ENCODE measurements around the gene GNL2. TPM values are rescaled to one million over a fixed set of nuclear protein-coding genes. Genes with fewer than 3 reads are reported as not detected.
A peak's percentile ranks its signal among the peaks of the same experiment; 100 is the strongest.
"Not testable (repeated sequence)": the region's sequence is repeated elsewhere in the genome, so short reads cannot be mapped to it uniquely, and the experiment has no call there.

GNL2 gene
- total RNA-seq, 2 experiments from 2014 or later = 50.6 to 52.8 TPM

DNA sequence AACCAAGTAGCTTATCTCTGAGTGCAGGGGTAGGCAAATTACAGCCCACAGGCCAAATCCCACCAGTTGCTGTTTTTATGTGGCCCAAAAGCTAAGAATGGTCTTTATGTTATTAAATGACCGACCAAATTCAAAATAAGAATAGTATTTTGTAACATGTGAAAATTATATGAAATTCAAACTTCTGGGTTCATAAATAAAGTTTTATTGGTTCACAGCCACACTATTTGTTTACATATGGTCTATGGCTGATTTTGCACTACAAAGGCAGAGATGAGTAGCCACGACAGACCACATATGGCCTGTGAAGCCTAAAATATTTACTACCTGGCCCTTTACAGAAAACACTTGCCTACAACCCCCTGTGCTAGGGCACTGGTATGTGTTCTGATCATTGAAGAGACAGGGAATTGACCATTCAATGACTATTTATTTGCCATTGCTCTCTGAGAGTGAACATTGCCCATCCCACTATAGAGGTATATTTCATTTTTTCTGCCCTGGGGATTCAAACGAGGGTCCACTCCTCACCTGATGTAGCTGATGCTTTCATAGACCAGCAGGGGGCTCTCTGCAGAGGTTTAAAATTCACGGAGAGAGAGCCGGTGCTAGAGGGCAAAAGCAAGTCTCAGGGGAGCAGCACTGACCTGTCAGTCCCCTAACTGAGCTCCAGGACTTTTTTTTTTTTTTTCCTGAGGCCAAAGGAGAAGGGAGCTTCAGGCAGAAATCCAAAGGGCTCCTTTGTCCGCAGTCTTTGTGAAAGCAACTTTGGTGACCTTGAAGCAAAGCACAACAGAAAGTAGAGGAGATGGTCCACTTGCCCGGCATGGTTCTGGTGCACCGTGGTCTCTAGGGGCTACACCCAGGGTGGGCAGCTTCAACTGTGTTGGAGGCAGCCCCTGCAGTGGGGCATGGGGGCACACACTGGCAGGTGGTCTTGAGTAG lies 7.3 kb upstream of the GNL2 start:
- ChIA-PET CTCF (interaction anchor here (0.6 to 5.4 kb wide), 18 partner anchors 9 to 257 kb away, joined by 3 to 88 read pairs (median 5); partner anchors contain the start of genes CDCA8 and MEAF6), POLR2A (interaction anchor here (1.0 to 1.4 kb wide), 2 partner anchors 8 to 87 kb away, joined by 4 read pairs; partner anchors contain the start of gene GNL2)
- no peak overlapping the region for H3K4me3 Mint-ChIP-seq
- no peaks in the 10 kb centered on the region for H3K4me1 Mint-ChIP-seq
- H3K27me3 Mint-ChIP-seq = peaks cover 12% of the 10 kb centered on the region
- no peaks in the 10 kb centered on the region for H3K36me3 Mint-ChIP-seq (ENCODE audit: low read depth)
- H3K9me3 Mint-ChIP-seq = no peaks in the 10 kb centered on the region
- DNase-seq = peak; percentile 34
- H3K27ac Mint-ChIP-seq = no peak overlapping the region

DNA sequence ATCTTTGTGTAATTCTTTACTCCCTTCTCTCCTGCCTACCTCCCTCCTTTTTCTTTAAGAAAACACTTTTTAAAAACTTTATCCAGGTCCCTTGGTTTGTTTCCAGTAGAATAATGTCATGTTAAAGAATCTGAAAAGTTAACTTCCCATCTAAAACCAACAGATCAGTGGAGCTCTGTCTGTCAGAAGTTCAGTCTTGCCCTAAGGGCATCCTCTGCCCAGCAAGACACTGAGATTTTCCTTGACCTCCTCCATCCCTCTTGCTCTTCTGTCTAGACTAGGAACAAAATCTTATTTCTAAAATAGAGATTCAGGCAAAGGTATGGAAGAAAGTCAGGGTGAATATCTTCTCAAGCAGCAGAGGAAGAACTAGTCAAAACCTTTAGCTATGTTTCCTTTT lies 5.7 kb upstream of the GNL2 start:
- no peaks in the 10 kb centered on the region for H3K36me3 Mint-ChIP-seq (ENCODE audit: low read depth)
- no peaks in the 10 kb centered on the region for H3K9me3 Mint-ChIP-seq
- CTCF ChIA-PET = interaction anchor here (5.4 kb wide), 1 partner anchor 81 kb away, joined by 88 read pairs; no protein-coding TSS in a partner anchor
- DNase-seq = no peak
- H3K27me3 Mint-ChIP-seq = peaks cover 12% of the 10 kb centered on the region
- H3K4me1 Mint-ChIP-seq = no peaks in the 10 kb centered on the region
- no peak overlapping the region for H3K27ac Mint-ChIP-seq
- POLR2A ChIA-PET = interaction anchor here (0.7 kb wide), 1 partner anchor 91 kb away, joined by 4 read pairs; the partner anchor contains the start of gene CDCA8
- no peak overlapping the region for H3K4me3 Mint-ChIP-seq

DNA sequence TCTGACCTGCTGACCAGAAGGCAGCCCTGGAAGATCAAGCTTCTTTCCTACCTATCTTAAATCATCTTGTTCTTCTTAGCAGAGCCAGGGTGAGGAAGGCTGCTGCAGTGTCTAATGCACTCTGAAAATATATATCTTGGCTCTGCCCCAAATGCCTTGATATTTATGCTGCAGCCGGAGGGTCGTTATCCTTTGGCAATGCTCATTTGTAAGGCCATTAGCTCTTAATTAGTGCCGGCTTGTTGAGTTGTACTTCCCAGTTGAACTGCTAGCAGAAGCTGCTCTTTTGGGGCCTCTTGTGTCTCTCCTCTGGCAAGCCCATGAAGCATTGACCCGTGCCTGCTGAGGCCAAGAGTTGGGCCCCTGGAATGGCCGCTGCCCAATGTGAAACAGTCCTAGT lies 4.2 kb upstream of the GNL2 start:
- DNase-seq = no peak
- no peak overlapping the region for H3K4me3 Mint-ChIP-seq
- no peaks in the 10 kb centered on the region for H3K9me3 Mint-ChIP-seq
- POLR2A ChIA-PET = interaction anchor here (0.9 kb wide), 1 partner anchor 63 kb away, joined by 4 read pairs; no protein-coding TSS in a partner anchor
- H3K27me3 Mint-ChIP-seq = peaks cover 12% of the 10 kb centered on the region
- CTCF ChIA-PET = interaction anchor here (1.1 to 5.4 kb wide), 2 partner anchors 22 to 82 kb away, joined by 4 to 88 read pairs; no protein-coding TSS in a partner anchor
- peaks cover 12% of the 10 kb centered on the region for H3K4me1 Mint-ChIP-seq
- no peak overlapping the region for H3K27ac Mint-ChIP-seq
- no peaks in the 10 kb centered on the region for H3K36me3 Mint-ChIP-seq (ENCODE audit: low read depth)

DNA sequence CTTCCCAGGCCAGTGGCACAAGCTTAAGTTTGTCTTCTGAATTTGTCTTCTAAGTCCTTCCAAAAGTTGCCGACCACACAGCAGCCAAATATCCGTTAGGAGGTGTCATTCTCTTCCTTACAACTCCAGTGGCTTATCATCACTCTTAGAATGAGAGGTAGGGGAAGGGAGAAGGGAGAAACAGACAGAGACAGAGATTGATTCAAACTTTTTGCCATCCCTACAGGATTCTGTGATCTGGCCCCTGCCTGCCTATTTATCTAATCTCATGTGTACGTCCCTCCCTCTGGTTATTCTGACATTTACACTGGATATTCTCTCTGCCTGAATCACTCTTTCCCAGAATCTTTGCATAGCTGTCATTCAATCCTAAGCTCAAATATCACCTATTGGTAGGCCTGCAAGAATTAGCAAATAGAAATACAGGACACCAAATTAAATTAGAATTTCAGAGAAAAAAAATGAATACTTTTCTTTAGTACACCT lies 488 bp upstream of the GNL2 start:
- DNase-seq = no peak
- ChIA-PET POLR2A (interaction anchor here (0.6 to 3.1 kb wide), 17 partner anchors 8 to 263 kb away, joined by 3 to 14 read pairs (median 4); partner anchors contain the start of genes CDCA8, MEAF6, MTF1 and SNIP1), CTCF (interaction anchor here (0.6 to 1.8 kb wide), 5 partner anchors 13 to 106 kb away, joined by 3 to 6 read pairs (median 3); a partner anchor contains a TSS)
- peaks cover 35% of the 10 kb centered on the region for H3K4me1 Mint-ChIP-seq
- no peaks in the 10 kb centered on the region for H3K9me3 Mint-ChIP-seq
- H3K27ac Mint-ChIP-seq = peak overlapping the region; percentile 90
- peaks cover 18% of the 10 kb centered on the region for H3K36me3 Mint-ChIP-seq (ENCODE audit: low read depth)
- peaks cover 3% of the 10 kb centered on the region for H3K27me3 Mint-ChIP-seq
- peak overlapping the region; percentile 94 for H3K4me3 Mint-ChIP-seq

DNA sequence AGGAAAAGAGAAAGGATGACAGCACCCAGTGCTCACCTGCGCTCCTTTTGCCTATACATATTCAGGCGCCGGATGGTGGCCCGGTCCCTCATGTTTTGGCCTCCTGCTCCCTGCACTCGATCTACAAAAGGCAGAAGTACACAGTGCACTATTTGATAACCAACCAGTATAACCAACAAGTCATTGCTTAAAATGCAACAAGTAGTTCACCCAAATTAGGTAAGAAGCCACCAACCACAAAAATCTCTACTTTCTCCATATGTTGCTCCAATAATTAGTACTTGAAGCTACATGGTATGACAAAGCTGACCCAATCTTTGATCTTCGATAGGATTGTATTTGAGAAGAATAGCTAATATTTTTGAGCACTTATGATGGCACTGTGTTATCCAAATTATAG lies 2.0 kb downstream of the GNL2 start:
- peak overlapping the region; percentile 3 for H3K4me3 Mint-ChIP-seq
- H3K4me1 Mint-ChIP-seq = peaks cover 46% of the 10 kb centered on the region
- no peak for DNase-seq
- POLR2A ChIA-PET = interaction anchor here (0.8 to 3.1 kb wide), 4 partner anchors 19 to 117 kb away, joined by 3 to 10 read pairs (median 3); no protein-coding TSS in a partner anchor
- no peak overlapping the region for H3K27ac Mint-ChIP-seq
- CTCF ChIA-PET = interaction anchor here (1.0 to 1.1 kb wide), 3 partner anchors 9 to 21 kb away, joined by 3 to 6 read pairs (median 3); no protein-coding TSS in a partner anchor
- peaks cover 37% of the 10 kb centered on the region for H3K36me3 Mint-ChIP-seq (ENCODE audit: low read depth)
- peaks cover 3% of the 10 kb centered on the region for H3K27me3 Mint-ChIP-seq
- no peaks in the 10 kb centered on the region for H3K9me3 Mint-ChIP-seq

DNA sequence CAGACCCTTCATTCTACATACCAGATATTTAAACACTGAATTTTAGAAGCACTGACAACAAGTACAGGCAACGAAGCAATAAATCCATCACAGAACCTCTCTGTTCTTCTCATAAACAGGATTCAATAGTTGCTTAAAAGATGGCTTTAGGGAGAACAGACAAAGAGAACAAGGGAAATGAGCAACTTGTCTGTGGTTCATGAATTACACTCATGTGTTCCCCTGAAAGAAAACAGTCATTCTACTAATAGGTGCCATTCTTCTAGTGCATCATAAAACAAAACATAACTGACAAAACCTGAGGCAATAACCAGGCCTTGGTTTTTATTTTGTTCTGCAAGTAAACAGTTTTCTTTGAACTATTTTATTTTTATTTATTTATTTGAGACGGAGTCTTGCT lies 6.8 kb downstream of the GNL2 start:
- POLR2A ChIA-PET = no interaction called here
- peaks cover 61% of the 10 kb centered on the region for H3K36me3 Mint-ChIP-seq (ENCODE audit: low read depth)

DNA sequence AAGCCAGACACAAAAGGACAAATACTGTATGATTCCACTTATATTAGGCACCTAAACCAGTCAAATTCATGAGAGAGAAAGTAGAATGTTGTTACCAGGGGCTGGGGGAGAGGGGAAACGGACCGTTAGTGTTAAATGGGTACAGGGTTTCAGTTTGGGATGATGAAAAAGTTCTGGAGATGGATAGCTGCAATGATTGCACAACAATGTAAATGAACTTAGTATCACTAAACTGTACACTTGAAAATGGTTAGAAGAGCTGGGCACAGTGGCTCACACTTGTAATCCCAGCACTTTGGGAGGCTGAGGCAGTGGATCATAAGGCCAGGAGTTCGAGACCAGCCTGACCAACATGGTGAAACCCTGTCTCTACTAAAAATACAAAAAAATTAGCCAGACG lies 11.2 kb downstream of the GNL2 start:
- H3K4me3 Mint-ChIP-seq, POLR2A ChIA-PET, CTCF ChIA-PET, DNase-seq, H3K4me1 Mint-ChIP-seq, H3K9me3 Mint-ChIP-seq, H3K27me3 Mint-ChIP-seq: not testable (repeated sequence)
- Mint-ChIP-seq H3K27ac (peak overlapping the region; percentile 26), H3K36me3 (ENCODE audit: low read depth) (peaks cover 67% of the 10 kb centered on the region)

More for the DNA sequence above, 6.8 kb downstream of the GNL2 start:
- no peak for DNase-seq
- Mint-ChIP-seq H3K4me3 (no peak overlapping the region), H3K27me3 (no peaks in the 10 kb centered on the region), H3K27ac (no peak overlapping the region), H3K4me1 (peaks cover 32% of the 10 kb centered on the region), H3K9me3 (no peaks in the 10 kb centered on the region)
- CTCF ChIA-PET = interaction anchor here (1.6 kb wide), 1 partner anchor 15 kb away, joined by 3 read pairs; no protein-coding TSS in a partner anchor

DNA sequence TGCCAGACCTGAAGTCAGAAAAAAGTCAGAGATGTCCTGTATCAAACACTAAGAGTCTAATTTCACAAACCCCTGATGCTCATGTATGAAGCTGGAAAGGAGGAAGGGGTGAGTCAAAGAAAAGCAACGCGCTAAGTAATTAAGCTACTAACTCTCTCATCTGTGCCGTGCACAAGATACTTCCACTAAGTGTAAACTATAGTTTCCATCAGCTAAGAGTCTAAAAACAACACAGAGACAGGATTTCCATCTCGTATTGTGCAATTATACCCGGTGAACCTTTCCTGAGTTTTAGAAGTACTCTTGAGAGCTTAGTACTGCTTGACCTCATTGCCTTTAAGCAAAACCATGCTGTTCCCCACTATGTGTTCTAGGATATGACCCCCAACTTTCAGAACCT lies 20.0 kb downstream of the GNL2 start:
- H3K4me3 Mint-ChIP-seq = no peak overlapping the region
- no peak for DNase-seq
- H3K9me3 Mint-ChIP-seq = no peaks in the 10 kb centered on the region
- ChIA-PET CTCF (interaction anchor here (2.3 kb wide), 1 partner anchor 88 kb away, joined by 6 read pairs; no protein-coding TSS in a partner anchor), POLR2A (interaction anchor here (1.5 to 2.6 kb wide), 4 partner anchors 20 to 101 kb away, joined by 5 to 12 read pairs (median 7); partner anchors contain the start of genes GNL2, MEAF6, SNIP1 and ZC3H12A)
- H3K4me1 Mint-ChIP-seq = peaks cover 66% of the 10 kb centered on the region
- H3K27me3 Mint-ChIP-seq = no peaks in the 10 kb centered on the region
- H3K27ac Mint-ChIP-seq = peak overlapping the region; percentile 60
- H3K36me3 Mint-ChIP-seq (ENCODE audit: low read depth) = peaks cover 81% of the 10 kb centered on the region

DNA sequence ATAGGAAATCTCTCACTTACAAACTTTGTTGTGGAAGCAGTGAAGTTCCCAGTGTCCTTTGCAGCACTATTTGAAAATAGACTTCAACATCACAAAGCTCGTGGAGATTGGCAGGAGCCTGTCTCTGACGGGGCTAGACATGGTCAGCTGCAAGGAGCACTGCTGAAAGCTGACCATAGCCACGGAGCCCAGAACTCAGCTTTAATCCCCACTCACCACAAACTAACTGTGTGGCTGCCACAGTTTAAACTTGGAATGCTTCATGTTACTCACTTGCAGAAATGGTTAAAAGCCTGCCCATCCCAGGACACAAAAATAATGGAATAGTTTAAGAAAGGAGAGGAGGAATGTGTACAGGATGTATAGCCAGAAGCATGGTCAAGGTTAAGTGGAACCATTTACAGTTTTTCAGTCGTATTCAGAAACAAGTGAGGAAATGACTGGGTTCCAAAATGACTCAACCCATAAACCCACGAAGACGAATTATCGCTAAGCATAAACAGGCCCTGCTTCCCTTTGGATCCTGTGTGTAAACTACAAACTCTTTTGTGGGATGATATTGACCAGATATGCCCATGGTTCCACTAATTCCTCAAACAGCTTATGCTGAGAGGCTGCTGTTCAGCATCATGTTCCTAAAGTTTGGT lies 20.8 kb downstream of the GNL2 start:
- no peak for DNase-seq
- ChIA-PET CTCF (interaction anchor here (1.0 to 2.3 kb wide), 2 partner anchors 88 to 285 kb away, joined by 3 to 6 read pairs; partner anchors contain the start of gene MTF1), POLR2A (interaction anchor here (0.7 to 2.6 kb wide), 5 partner anchors 19 to 118 kb away, joined by 3 to 12 read pairs (median 5); partner anchors contain the start of genes CDCA8, GNL2, SNIP1 and ZC3H12A)
- peaks cover 80% of the 10 kb centered on the region for H3K36me3 Mint-ChIP-seq (ENCODE audit: low read depth)
- peaks cover 71% of the 10 kb centered on the region for H3K4me1 Mint-ChIP-seq
- no peaks in the 10 kb centered on the region for H3K27me3 Mint-ChIP-seq
- H3K27ac Mint-ChIP-seq = peak overlapping the region; percentile 60
- H3K9me3 Mint-ChIP-seq = no peaks in the 10 kb centered on the region
- no peak overlapping the region for H3K4me3 Mint-ChIP-seq

DNA sequence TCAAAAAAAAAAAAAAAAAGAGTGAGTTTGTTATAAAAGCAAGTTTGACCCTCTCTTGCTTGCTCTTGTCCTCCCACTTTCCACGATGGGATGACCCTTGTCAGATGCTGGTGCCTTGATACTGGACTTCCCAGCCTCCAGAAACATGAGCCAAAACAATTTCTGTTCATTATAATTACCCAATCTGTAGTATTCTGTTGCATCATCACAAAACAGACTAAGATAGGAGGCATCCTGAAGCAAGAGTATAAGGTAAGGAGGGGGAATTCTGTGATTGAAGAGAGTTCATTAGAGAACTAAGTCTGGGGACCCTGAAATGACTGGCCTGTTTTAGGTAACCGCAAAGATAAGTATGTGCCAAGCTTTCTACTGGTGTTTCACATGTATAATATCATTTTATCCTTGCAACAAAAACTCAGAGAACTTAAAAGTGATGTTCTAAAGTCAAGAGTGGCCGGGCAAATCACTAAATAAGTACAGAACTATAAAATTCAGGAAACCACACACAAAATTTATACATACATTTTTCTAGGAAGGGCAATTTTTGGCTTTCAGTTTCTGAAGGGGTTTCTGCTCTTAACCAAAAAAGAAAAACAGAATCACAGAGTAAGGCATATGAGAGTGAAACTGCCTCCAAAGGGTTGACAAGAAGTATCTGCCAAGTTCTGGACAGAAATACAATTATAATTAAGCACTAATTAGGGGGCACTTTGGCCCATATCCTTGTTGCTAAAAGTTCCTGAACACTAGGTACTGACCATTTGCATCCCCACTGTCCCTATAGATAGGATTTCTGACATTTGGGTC lies 25.0 kb downstream of the GNL2 start:
- Mint-ChIP-seq H3K27me3 (no peaks in the 10 kb centered on the region), H3K9me3 (no peaks in the 10 kb centered on the region), H3K4me1 (peaks cover 56% of the 10 kb centered on the region), H3K4me3 (no peak overlapping the region), H3K36me3 (ENCODE audit: low read depth) (peaks cover 91% of the 10 kb centered on the region), H3K27ac (peak overlapping the region; percentile 80)
- POLR2A ChIA-PET = interaction anchor here (1.6 to 2.5 kb wide), 2 partner anchors 56 to 96 kb away, joined by 4 to 7 read pairs; partner anchors contain the start of genes MEAF6 and ZC3H12A
- CTCF ChIA-PET = interaction anchor here (1.2 kb wide), 1 partner anchor 111 kb away, joined by 3 read pairs; no protein-coding TSS in a partner anchor
- DNase-seq = no peak

DNA sequence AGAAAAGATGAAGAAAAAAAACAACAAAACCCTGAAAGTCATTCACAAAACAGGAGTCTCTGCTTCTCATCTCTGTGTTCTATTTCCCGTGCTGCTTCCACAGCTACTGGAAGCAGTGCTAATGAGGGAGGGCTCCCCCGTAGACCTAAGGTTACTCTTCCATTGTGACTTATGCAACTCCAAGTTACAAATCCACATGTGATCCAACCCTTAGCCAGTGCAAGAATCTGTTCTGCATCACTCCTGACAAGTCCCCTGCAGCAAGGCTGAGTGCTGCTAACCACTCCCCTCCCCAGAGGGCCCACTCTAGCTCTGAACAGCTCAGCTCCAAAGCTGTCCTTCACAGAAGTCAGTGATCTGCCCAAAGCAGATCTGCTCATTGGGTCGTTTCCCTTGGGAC lies 28.7 kb downstream of the GNL2 start:
- ChIA-PET POLR2A (no interaction called here), CTCF (no interaction called here)
- Mint-ChIP-seq H3K36me3 (ENCODE audit: low read depth) (peaks cover 71% of the 10 kb centered on the region), H3K27me3 (no peaks in the 10 kb centered on the region), H3K4me3 (no peak overlapping the region), H3K4me1 (peaks cover 23% of the 10 kb centered on the region), H3K9me3 (no peaks in the 10 kb centered on the region), H3K27ac (no peak overlapping the region)
- DNase-seq = no peak

All from activated CD4-positive, alpha-beta memory T cell treated with anti-CD3 and anti-CD28 coated beads, Interleukin-2, amount 10 ng/mL, durations not matched to agents 7 days and 5 days (primary cell).